Cerebellar nuclear complex (tissue), 1 donor: ENCODE measurements around the gene COL4A1.

Experiments used
- DNase-seq, 2 experiments: peaks; one replicate each; lab custom pipeline; 2025; lab: John Stamatoyannopoulos, UW

Gene COL4A1

GRCh38 chr13:110341445-110342244, 34.7 kb upstream of the COL4A1 start:
- DNase-seq = no peak

GRCh38 chr13:110340812-110341444, 34.0 kb upstream of the COL4A1 start:
- no peak for DNase-seq

GRCh38 chr13:110339975-110340550, 33.1 kb upstream of the COL4A1 start:
- no peak for DNase-seq

- no peak for DNase-seq
Measured at GRCh38 chr13:110339263-110339662, 32.3 kb upstream of the COL4A1 start.

GRCh38 chr13:110338441-110339101, 31.6 kb upstream of the COL4A1 start:
- DNase-seq = no peak

GRCh38 chr13:110337247-110337646, 30.3 kb upstream of the COL4A1 start:
- no peak for DNase-seq

- no peak for DNase-seq
Measured at GRCh38 chr13:110336681-110337080, 29.7 kb upstream of the COL4A1 start.

- no peak for DNase-seq
Measured at GRCh38 chr13:110336108-110336507, 29.2 kb upstream of the COL4A1 start.

GRCh38 chr13:110334841-110335490, 28.0 kb upstream of the COL4A1 start:
- no peak for DNase-seq

GRCh38 chr13:110334256-110334655, 27.3 kb upstream of the COL4A1 start:
- no peak for DNase-seq

GRCh38 chr13:110333837-110334236, 26.9 kb upstream of the COL4A1 start:
- DNase-seq = no peak

GRCh38 chr13:110332750-110333149, 25.8 kb upstream of the COL4A1 start:
- DNase-seq = no peak

GRCh38 chr13:110331362-110331761, 24.4 kb upstream of the COL4A1 start:
- no peak for DNase-seq

- no peak for DNase-seq
Measured at GRCh38 chr13:110330491-110331011, 23.6 kb upstream of the COL4A1 start.

- no peak for DNase-seq
Measured at GRCh38 chr13:110329798-110330461, 23.0 kb upstream of the COL4A1 start.

GRCh38 chr13:110329258-110329657, 22.3 kb upstream of the COL4A1 start:
- no peak for DNase-seq

- no peak for DNase-seq
Measured at GRCh38 chr13:110328573-110328972, 21.6 kb upstream of the COL4A1 start.

GRCh38 chr13:110327051-110327721, 20.2 kb upstream of the COL4A1 start:
- DNase-seq = no peak

- no peak for DNase-seq
Measured at GRCh38 chr13:110326263-110326904, 19.4 kb upstream of the COL4A1 start.

- DNase-seq = no peak
Measured at GRCh38 chr13:110324026-110324749, 17.2 kb upstream of the COL4A1 start.
